Measurements from ENCODE around the gene TRAPPC3.

The TRAPPC3 gene

GRCh38 chr1:36154765-36155407, 5.6 kb upstream of the TRAPPC3 start:
- DNase-seq (peak; percentile 30), ATAC-seq (ENCODE audit: insufficient read depth, low read depth) (no peak)
- Histone ChIP-seq H3K36me3 (ENCODE audit: insufficient read depth, low read length) (peaks cover 12% of the 10 kb centered on the region), H2AFZ (ENCODE audit: low read depth, low read length) (peak overlapping the region; percentile 81), H3K27me3 (ENCODE audit: insufficient read depth, low read length, poor library complexity) (no peaks in the 10 kb centered on the region), H3K27ac (ENCODE audit: low read length) (peak overlapping the region; percentile 93), H3K79me2 (ENCODE audit: insufficient read depth, low read length) (peaks cover 48% of the 10 kb centered on the region), H4K20me1 (ENCODE audit: insufficient read depth, low read length) (peaks cover 21% of the 10 kb centered on the region), H3K9ac (ENCODE audit: low read depth, low read length) (peak overlapping the region; percentile 93), H3K9me3 (ENCODE audit: insufficient read depth, low read length, severe bottlenecking) (no peaks in the 10 kb centered on the region), H3K4me3 (ENCODE audit: low read depth in 1 of 2, low read length in 2 of 2) (peak overlapping the region; percentile 55 to 94; a peak in 3 of 4 replicates), H3K4me2 (ENCODE audit: insufficient read depth, low read length) (peak overlapping the region; percentile 79), H3K4me1 (ENCODE audit: insufficient read depth, low read length) (peaks cover 68% of the 10 kb centered on the region)
- no peak for TF ChIP-seq CTCF (IDR thresholded peaks at IDR 0.05; ENCODE audit: borderline replicate concordance, extremely low read depth, low read length, poor library complexity, severe bottlenecking)
- TF ChIP-seq EZH2 (IDR thresholded peaks at IDR 0.05; ENCODE audit: borderline replicate concordance, low read depth, low read length, severe bottlenecking): no peak

GRCh38 chr1:36154335-36154734, 5.0 kb upstream of the TRAPPC3 start:
- Histone ChIP-seq H3K27me3 (ENCODE audit: insufficient read depth, low read length, poor library complexity) (no peaks in the 10 kb centered on the region), H3K4me3 (ENCODE audit: low read depth in 1 of 2, low read length in 2 of 2) (no peak overlapping the region), H2AFZ (ENCODE audit: low read depth, low read length) (no peak overlapping the region), H3K27ac (ENCODE audit: low read length) (no peak overlapping the region), H3K4me2 (ENCODE audit: insufficient read depth, low read length) (no peak overlapping the region; the same call in 1 of the 2 replicates), H3K4me1 (ENCODE audit: insufficient read depth, low read length) (peaks cover 66% of the 10 kb centered on the region), H3K9me3 (ENCODE audit: insufficient read depth, low read length, severe bottlenecking) (no peaks in the 10 kb centered on the region), H4K20me1 (ENCODE audit: insufficient read depth, low read length) (peaks cover 16% of the 10 kb centered on the region), H3K36me3 (ENCODE audit: insufficient read depth, low read length) (peaks cover 6% of the 10 kb centered on the region; the same call in 1 of the 2 replicates), H3K79me2 (ENCODE audit: insufficient read depth, low read length) (peaks cover 43% of the 10 kb centered on the region), H3K9ac (ENCODE audit: low read depth, low read length) (no peak overlapping the region)
- ATAC-seq (ENCODE audit: insufficient read depth, low read depth) (no peak), DNase-seq (no peak)
- TF ChIP-seq CTCF (IDR thresholded peaks at IDR 0.05; ENCODE audit: borderline replicate concordance, extremely low read depth, low read length, poor library complexity, severe bottlenecking) (no peak), EZH2 (IDR thresholded peaks at IDR 0.05; ENCODE audit: borderline replicate concordance, low read depth, low read length, severe bottlenecking) (no peak)

- Histone ChIP-seq H3K27ac (ENCODE audit: low read length) (no peak overlapping the region), H3K9me3 (ENCODE audit: insufficient read depth, low read length, severe bottlenecking) (no peaks in the 10 kb centered on the region), H3K27me3 (ENCODE audit: insufficient read depth, low read length, poor library complexity) (no peaks in the 10 kb centered on the region), H3K4me1 (ENCODE audit: insufficient read depth, low read length) (peaks cover 63% of the 10 kb centered on the region), H3K9ac (ENCODE audit: low read depth, low read length) (no peak overlapping the region), H4K20me1 (ENCODE audit: insufficient read depth, low read length) (peaks cover 13% of the 10 kb centered on the region; the same call in 1 of the 2 replicates), H2AFZ (ENCODE audit: low read depth, low read length) (no peak overlapping the region), H3K4me2 (ENCODE audit: insufficient read depth, low read length) (no peak overlapping the region), H3K36me3 (ENCODE audit: insufficient read depth, low read length) (peaks cover 5% of the 10 kb centered on the region; the same call in 1 of the 2 replicates), H3K4me3 (ENCODE audit: low read depth in 1 of 2, low read length in 2 of 2) (no peak overlapping the region), H3K79me2 (ENCODE audit: insufficient read depth, low read length) (peaks cover 42% of the 10 kb centered on the region)
- no peak for TF ChIP-seq CTCF (IDR thresholded peaks at IDR 0.05; ENCODE audit: borderline replicate concordance, extremely low read depth, low read length, poor library complexity, severe bottlenecking)
- no peak for TF ChIP-seq EZH2 (IDR thresholded peaks at IDR 0.05; ENCODE audit: borderline replicate concordance, low read depth, low read length, severe bottlenecking)
- DNase-seq (no peak), ATAC-seq (ENCODE audit: insufficient read depth, low read depth) (no peak)
These were observed 4.2 kb upstream of the TRAPPC3 start for GRCh38 chr1:36153476-36153875.
